GM12878 (cell line): Measurements from ENCODE around the gene C2orf92. TPM values are rescaled to one million over a fixed set of nuclear protein-coding genes. Genes with fewer than 3 reads are reported as not detected.

Experiments used
- ATAC-seq: fragments of 200-7000 bp; cut with Tn5 transposase; 3 replicates; pipeline ENCODE4 v1.9.1; 2020; ENCODE audit warnings: mild to moderate bottlenecking, moderate library complexity
- BruUV-seq: library from RNA; stranded (reverse); fragments of 400-500 nt; replicated peaks from 2 replicates; lab custom pipeline; 2021; lab: Mats Ljungman, UMichigan
- CTCF ChIA-PET: fragments of 300-600 bp; sonication (Branson Sonifier 250); formaldehyde crosslinking; extraction: SDS; loops from one replicate; lab custom pipeline; 2021; ENCODE audit warnings: inconsistent platforms; lab: Yijun Ruan, JAX
- POLR2A ChIA-PET: fragments of 350-600 bp; formaldehyde crosslinking; extraction: SDS; loops from one replicate; lab custom pipeline; 2021; ENCODE audit warnings: inconsistent platforms; lab: Charles Lee
- RAD21 ChIA-PET: fragments of 300-600 bp; sonication (Branson Sonifier 250); formaldehyde crosslinking; loops from one replicate; lab custom pipeline; 2023; ENCODE audit warnings: antibody characterized with exemption; ENCODE audit not compliant: unreplicated experiment; lab: Charles Lee
- SMC1A ChIA-PET: fragments of 300-600 bp; sonication (Branson Sonifier 250); formaldehyde crosslinking; loops from one replicate; lab custom pipeline; 2023; ENCODE audit not compliant: unreplicated experiment, uncharacterized antibody; lab: Charles Lee
- DNase-seq: peaks from one replicate; pipeline ENCODE4 v3.0.0-alpha.2; 2011; ENCODE audit warnings: low read depth, low spot score
- FAIRE-seq: peaks from 3 replicates; lab custom pipeline; 2011; peaks lifted over from hg19 to GRCh38; lab: Jason Lieb, UNC
- H2AFZ ChIP-seq: 2 replicates; pipeline ENCODE4 v1.6.0; 2011; ENCODE audit warnings: low read depth, low read length, control low read depth; ENCODE audit not compliant: control insufficient read depth
- H3K27ac ChIP-seq: 2 replicates; pipeline ENCODE4 v1.5.1; 2011; ENCODE audit warnings: control low read depth; ENCODE audit not compliant: control insufficient read depth, insufficient read depth
- H3K27me3 ChIP-seq, 2 experiments: replicated peaks in 1 of 2; 2 replicates each; pipeline versions ENCODE4 v1.6.0 to v1.6.1; 2011; ENCODE audit warnings: low read length in 1 of 2; ENCODE audit not compliant: control insufficient read depth in 2 of 2, insufficient read depth in 2 of 2
- H3K36me3 ChIP-seq, 2 experiments: 2 replicates each; pipeline ENCODE4 v1.5.1; 2011; ENCODE audit warnings: low read length in 1 of 2; ENCODE audit not compliant: control insufficient read depth in 2 of 2, insufficient read depth in 2 of 2
- H3K4me1 ChIP-seq: 2 replicates; pipeline ENCODE4 v1.6.1; 2011; ENCODE audit warnings: mild to moderate bottlenecking, low read length, moderate library complexity, mixed read lengths; ENCODE audit not compliant: control insufficient read depth, insufficient read depth
- H3K4me2 ChIP-seq: 2 replicates; pipeline ENCODE4 v1.6.0; 2011; ENCODE audit warnings: control low read depth; ENCODE audit not compliant: control insufficient read depth, insufficient read depth
- H3K4me3 ChIP-seq: fragments of 200-600 bp; sonication (generic); 2 replicates; pipeline ENCODE4 v1.5.1; 2016
- H3K79me2 ChIP-seq: 2 replicates; pipeline ENCODE4 v1.6.0; 2011; ENCODE audit warnings: low read length; ENCODE audit not compliant: control insufficient read depth, insufficient read depth
- H3K9ac ChIP-seq: 2 replicates; pipeline ENCODE4 v1.8.0; 2011; ENCODE audit warnings: low read length, control low read depth, mixed read lengths; ENCODE audit not compliant: control insufficient read depth, insufficient read depth
- H3K9me3 ChIP-seq: replicated peaks from 3 replicates; pipeline ENCODE4 v1.5.1; 2011; ENCODE audit warnings: mild to moderate bottlenecking, low read length; ENCODE audit not compliant: control insufficient read depth, insufficient read depth
- H4K20me1 ChIP-seq: 2 replicates; pipeline ENCODE4 v1.6.0; 2011; ENCODE audit not compliant: control insufficient read depth, insufficient read depth
- BCL11A ChIP-seq: IDR thresholded peaks from 2 replicates; pipeline ENCODE4 v1.6.1; 2011; ENCODE audit warnings: low read depth, low read length
- EGR1 ChIP-seq, 2 experiments: IDR thresholded peaks; 1 replicate in 1 of 2; 2 replicates in 1 of 2; pipeline ENCODE4 v1.6.1; 2011 to 2012; ENCODE audit warnings: low read depth in 2 of 2, low read length in 2 of 2, borderline replicate concordance in 1 of 2, mild to moderate bottlenecking in 1 of 2, moderate library complexity in 1 of 2
- ESRRA ChIP-seq: IDR thresholded peaks from 2 replicates; pipeline ENCODE4 v1.6.1; 2012; ENCODE audit warnings: mild to moderate bottlenecking, low read length, improper control_type of control experiment
- FOXM1 ChIP-seq: IDR thresholded peaks from 2 replicates; pipeline ENCODE4 v1.6.1; 2012; ENCODE audit warnings: low read depth, mild to moderate bottlenecking, inconsistent platforms, low read length, moderate library complexity
- HDAC2 ChIP-seq: fragments of 200-600 bp; sonication (generic); IDR thresholded peaks from 2 replicates; pipeline ENCODE4 v1.6.1; 2017
- IKZF1 ChIP-seq: fragments of 450-650 bp; conservative IDR thresholded peaks from 2 replicates; pipeline ENCODE4 v1.6.1; 2017; ENCODE audit warnings: antibody characterized with exemption, mild to moderate bottlenecking
- KAT2A ChIP-seq: conservative IDR thresholded peaks from 2 replicates; pipeline ENCODE4 v1.6.1; 2011; ENCODE audit warnings: low read depth, low read length; ENCODE audit not compliant: control insufficient read depth
- MLLT1 ChIP-seq: fragments of 450-650 bp; IDR thresholded peaks from 2 replicates; pipeline ENCODE4 v1.6.1; 2016; ENCODE audit warnings: mild to moderate bottlenecking
- NFIC ChIP-seq: IDR thresholded peaks from 2 replicates; pipeline ENCODE4 v1.6.1; 2012; ENCODE audit warnings: low read depth, mild to moderate bottlenecking, inconsistent platforms, low read length, moderate library complexity
- SIN3A ChIP-seq: IDR thresholded peaks from 2 replicates; pipeline ENCODE4 v1.6.1; 2012; ENCODE audit warnings: low read depth, low read length, improper control_type of control experiment
- SMC3 ChIP-seq: IDR thresholded peaks from 2 replicates; pipeline ENCODE4 v1.6.1; 2011; ENCODE audit warnings: low read length, improper control_type of control experiment, borderline replicate concordance
- WGBS: methylation state at CpG from one replicate; pipeline ENCODE4 v1.1.6; 2016; ENCODE audit warnings: low lambda C conversion rate; ENCODE audit not compliant: insufficient replicate concordance, insufficient coverage; ENCODE audit errors: missing lambda C conversion rate; 5-methylcytosine and 5-hydroxymethylcytosine counted together
- in situ Hi-C: fragments of 300-500 bp; cut with MboI; formaldehyde crosslinking; loops from 9 replicates; pipeline ENCODE4 v1.14.3; 2018; ENCODE audit warnings: mixed read lengths
- intact Hi-C: fragments of 100-400 bp; cut with micrococcal nuclease; formaldehyde crosslinking; loops from one replicate; pipeline ENCODE4 v1.14.2; 2022; ENCODE audit not compliant: unreplicated experiment
- polyA plus RNA-seq, 11 experiments: library from polyadenylated mRNA; depleted of rRNA in 4 of 11; unstranded in 6 of 11; stranded (reverse) in 5 of 11; fragments of >200 nt; fragmentation: Nextera tagmentation in 4 of 11; fragmentation: Illumina TruSeq in 1 of 11; extraction: Ambion mirVana in 4 of 11; extraction: Trizol in 1 of 11; gene quantifications; 1 replicate in 1 of 11; 2 replicates in 10 of 11; pipeline versions ENCODE4 v1.2.1 to v1.2.3, GENCODE V29; 2011 to 2016; ENCODE audit warnings: inconsistent platforms in 2 of 11, missing spikeins in 2 of 11, low read depth in 1 of 11
- total RNA-seq, 4 experiments: library from RNA; depleted of rRNA in 3 of 4; stranded (reverse); fragments of >200 nt in 3 of 4; fragmentation: Illumina TruSeq in 1 of 4; extraction: Trizol in 1 of 4; gene quantifications; 2 replicates each; pipeline versions ENCODE4 v1.2.1 to v1.2.3, GENCODE V29; 2013 to 2021
- TF ChIP-seq, protein P1 (sequence below): fragments of 450-650 bp; IDR thresholded peaks from 2 replicates; pipeline ENCODE4 v1.6.1; 2017; ENCODE audit warnings: borderline replicate concordance

C2orf92 gene
- total and polyA plus RNA-seq, 10 of the 15 experiments (the other 5 are each of a cell fraction or from before 2014, with no cell fraction given) = 0.40 to 10.1 (median 3.7) TPM

DNA sequence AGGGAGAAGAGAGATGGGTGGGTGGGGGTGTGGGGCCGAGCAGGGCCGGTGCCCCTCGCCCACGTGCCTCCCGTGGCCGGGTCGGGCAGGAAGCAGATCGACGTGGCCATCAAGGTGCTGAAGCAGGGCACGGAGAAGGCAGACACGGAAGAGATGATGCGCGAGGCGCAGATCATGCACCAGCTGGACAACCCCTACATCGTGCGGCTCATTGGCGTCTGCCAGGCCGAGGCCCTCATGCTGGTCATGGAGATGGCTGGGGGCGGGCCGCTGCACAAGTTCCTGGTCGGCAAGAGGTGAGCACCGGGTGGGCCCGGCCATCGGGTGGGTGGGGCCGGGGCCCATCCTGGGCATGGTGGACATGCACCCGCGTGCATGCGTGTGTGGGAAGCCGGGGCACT, 65.6 kb downstream of the C2orf92 start:
- POLR2A ChIA-PET = no interaction called here
- BruUV-seq = no TSS peak

GRCh38 chr2:97736185-97736584, 66.7 kb downstream of the C2orf92 start:
- CTCF ChIA-PET = no interaction called here
- DNase-seq (no peak), FAIRE-seq (no peak), ATAC-seq (no peak)
- Histone ChIP-seq H3K79me2 (no peaks in the 10 kb centered on the region), H3K9me3 (no peaks in the 10 kb centered on the region), H3K4me1 (no peaks in the 10 kb centered on the region), H3K27ac (no peak overlapping the region), H3K4me3 (no peak overlapping the region), H3K36me3 (no peaks in the 10 kb centered on the region), H3K4me2 (no peak overlapping the region), H4K20me1 (no peaks in the 10 kb centered on the region), H3K27me3 (no peaks in the 10 kb centered on the region), H3K9ac (no peak overlapping the region), H2AFZ (no peak overlapping the region)
- no TSS peak for BruUV-seq
- RAD21 ChIA-PET = no interaction called here
- in situ Hi-C loops (loop anchor here (10.0 kb wide), 2 partner anchors 649 to 1671 kb away; no protein-coding TSS in a partner anchor), intact Hi-C loops (no loop called here)
- TF ChIP-seq, protein P1, sequence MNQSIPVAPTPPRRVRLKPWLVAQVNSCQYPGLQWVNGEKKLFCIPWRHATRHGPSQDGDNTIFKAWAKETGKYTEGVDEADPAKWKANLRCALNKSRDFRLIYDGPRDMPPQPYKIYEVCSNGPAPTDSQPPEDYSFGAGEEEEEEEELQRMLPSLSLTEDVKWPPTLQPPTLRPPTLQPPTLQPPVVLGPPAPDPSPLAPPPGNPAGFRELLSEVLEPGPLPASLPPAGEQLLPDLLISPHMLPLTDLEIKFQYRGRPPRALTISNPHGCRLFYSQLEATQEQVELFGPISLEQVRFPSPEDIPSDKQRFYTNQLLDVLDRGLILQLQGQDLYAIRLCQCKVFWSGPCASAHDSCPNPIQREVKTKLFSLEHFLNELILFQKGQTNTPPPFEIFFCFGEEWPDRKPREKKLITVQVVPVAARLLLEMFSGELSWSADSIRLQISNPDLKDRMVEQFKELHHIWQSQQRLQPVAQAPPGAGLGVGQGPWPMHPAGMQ = no peak
- TF ChIP-seq EGR1 (IDR thresholded peaks at IDR 0.05; ENCODE audit: borderline replicate concordance in 1 of 2, low read depth in 2 of 2, low read length in 2 of 2) (no peak), SMC3 (no peak), HDAC2 (no peak), SIN3A (no peak), NFIC (no peak), KAT2A (no peak), ESRRA (no peak), FOXM1 (no peak), BCL11A (no peak), IKZF1 (no peak)
- 42% methylated on average over 4 of the region's 4 CpGs for WGBS
- POLR2A ChIA-PET = no interaction called here
- SMC1A ChIA-PET = no interaction called here

More for the DNA sequence above, 65.6 kb downstream of the C2orf92 start:
- no peak overlapping the region for H3K4me3 ChIP-seq
- no peak for TF ChIP-seq MLLT1
- TF ChIP-seq, all 136 proteins: peak for 0
- no peak overlapping the region for H3K9ac ChIP-seq
- no peaks in the 10 kb centered on the region for H3K4me1 ChIP-seq
- ChIA-PET SMC1A (no interaction called here), CTCF (no interaction called here), RAD21 (no interaction called here)
- H3K79me2 ChIP-seq = no peaks in the 10 kb centered on the region
- peaks cover under 1% of the 10 kb centered on the region; the same call in 1 of the 3 replicates for H3K9me3 ChIP-seq
- in situ Hi-C loops (loop anchor here (10.0 kb wide), 2 partner anchors 650 to 1670 kb away; no protein-coding TSS in a partner anchor), intact Hi-C loops (no loop called here)
- H3K27ac ChIP-seq = no peak overlapping the region
- DNase-seq (no peak), ATAC-seq (no peak), FAIRE-seq (no peak)
- H4K20me1 ChIP-seq = no peaks in the 10 kb centered on the region
- no peaks in the 10 kb centered on the region for H3K27me3 ChIP-seq
- WGBS = 71% methylated on average over 22 of the region's 29 CpGs
- H3K4me2 ChIP-seq = no peak overlapping the region
- H3K36me3 ChIP-seq = no peaks in the 10 kb centered on the region
- H2AFZ ChIP-seq = no peak overlapping the region
